Stimulated activated CD4-positive, alpha-beta T cell treated with anti-CD3 and anti-CD28 coated beads, Interleukin-4, amount 100 ng/mL, for 4 hours (primary cell): Measurements from ENCODE around the gene MADD.
"Not testable (repeated sequence)": the region's sequence is repeated elsewhere in the genome, so short reads cannot be mapped to it uniquely, and the experiment has no call there.

Source experiments
- DNase-seq, 2 experiments: peaks; one replicate each; pipeline ENCODE4 v3.0.0-alpha.2; 2020

The MADD gene

GRCh38 chr11:47278058-47278457 lies 8.1 kb downstream of the MADD start:
- no peak for DNase-seq

DNA sequence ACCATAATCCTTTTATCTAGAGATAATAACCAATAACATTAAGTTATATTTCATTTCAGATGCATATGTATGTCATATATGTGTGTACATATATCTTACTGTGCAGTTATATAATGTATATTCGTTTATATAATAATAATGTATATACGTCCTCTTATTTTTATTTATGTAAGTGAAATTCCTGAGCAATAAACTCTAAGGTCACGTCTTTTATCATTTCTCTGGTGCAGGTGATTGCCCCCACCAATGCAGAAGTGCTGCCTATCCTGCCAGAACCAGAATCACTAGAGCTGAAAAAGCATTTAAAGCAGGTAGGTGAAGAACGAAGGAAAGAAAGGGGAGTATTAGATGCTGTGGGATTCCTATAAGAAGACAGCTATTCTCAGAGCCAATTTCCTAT lies 8.8 kb downstream of the MADD start:
- no peak for DNase-seq

- no peak for DNase-seq
Measured at GRCh38 chr11:47280099-47280498, 10.2 kb downstream of the MADD start.

- DNase-seq: no peak
Measured at GRCh38 chr11:47280860-47281259, 10.9 kb downstream of the MADD start.

- no peak for DNase-seq
Measured at GRCh38 chr11:47282462-47282861, 12.5 kb downstream of the MADD start.

- no peak for DNase-seq
Measured at GRCh38 chr11:47284151-47284550, 14.2 kb downstream of the MADD start.

DNA sequence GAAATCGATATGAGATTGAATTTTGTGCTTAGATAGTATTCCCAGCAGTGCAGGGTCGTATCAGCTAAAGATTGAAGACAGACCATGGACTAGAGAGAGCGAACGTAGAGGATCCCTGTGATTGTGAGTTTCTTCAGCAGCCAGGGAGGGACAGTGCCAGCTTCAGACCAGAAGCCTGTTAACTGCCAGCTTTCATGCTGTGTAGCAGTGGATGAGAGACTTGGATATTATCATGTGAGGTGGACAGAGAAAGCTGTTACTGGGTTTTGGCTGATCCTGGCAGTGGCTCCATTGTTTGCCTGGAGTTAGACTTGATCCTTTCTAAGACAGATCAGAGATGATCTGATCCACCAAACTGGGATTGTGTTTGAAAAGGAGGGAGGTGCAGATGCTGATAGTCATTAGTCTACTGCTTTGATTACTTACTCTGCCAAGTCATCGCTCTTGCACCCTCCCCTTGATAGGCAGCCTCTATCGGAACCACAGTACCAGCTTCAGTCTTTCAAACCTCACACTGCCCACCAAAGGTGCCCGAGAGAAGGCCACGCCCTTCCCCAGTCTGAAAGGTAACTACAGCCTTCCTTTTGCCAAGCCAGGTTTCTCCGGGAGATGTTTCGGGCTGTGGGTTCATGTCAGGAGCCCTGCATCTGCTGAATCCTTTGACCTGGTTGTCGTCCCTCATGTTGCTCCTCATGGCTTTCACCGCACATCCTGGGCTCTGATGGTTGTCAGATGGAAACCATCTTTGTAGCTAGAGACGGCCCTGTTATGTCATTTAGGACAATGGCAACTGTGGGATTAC lies 16.2 kb downstream of the MADD start:
- DNase-seq: no peak

- no peak for DNase-seq
Measured at GRCh38 chr11:47288066-47288465, 18.1 kb downstream of the MADD start.

GRCh38 chr11:47289856-47290255 lies 19.9 kb downstream of the MADD start:
- DNase-seq: no peak

GRCh38 chr11:47295385-47295784 lies 25.5 kb downstream of the MADD start:
- DNase-seq: no peak

GRCh38 chr11:47296045-47296444 lies 26.1 kb downstream of the MADD start:
- DNase-seq: no peak

- no peak for DNase-seq
Measured at GRCh38 chr11:47299078-47299477, 29.1 kb downstream of the MADD start.

DNA sequence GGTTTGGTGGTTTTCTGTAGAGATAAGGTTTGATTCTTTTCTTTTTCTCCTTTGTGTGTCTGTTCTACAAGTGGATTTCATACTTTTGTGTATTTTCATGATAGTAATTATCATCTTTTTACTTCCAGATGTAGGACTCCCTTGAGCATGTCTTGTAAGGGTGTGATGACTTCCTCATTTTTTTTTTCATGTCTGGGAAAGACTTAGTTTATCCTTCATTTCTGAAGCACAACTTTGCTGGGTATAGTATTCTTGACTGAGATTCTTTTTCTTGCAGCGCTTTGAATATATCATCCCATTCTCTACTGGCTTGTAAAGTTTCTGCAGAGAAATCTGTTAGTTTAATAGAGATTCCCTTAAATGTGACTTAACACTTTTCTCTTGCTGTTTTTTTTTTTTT lies 32.9 kb downstream of the MADD start:
- no peak for DNase-seq

- DNase-seq: no peak
Measured at GRCh38 chr11:47305734-47306483, 36.0 kb downstream of the MADD start.

- DNase-seq: no peak
Measured at GRCh38 chr11:47306484-47306844, 36.5 kb downstream of the MADD start.

DNA sequence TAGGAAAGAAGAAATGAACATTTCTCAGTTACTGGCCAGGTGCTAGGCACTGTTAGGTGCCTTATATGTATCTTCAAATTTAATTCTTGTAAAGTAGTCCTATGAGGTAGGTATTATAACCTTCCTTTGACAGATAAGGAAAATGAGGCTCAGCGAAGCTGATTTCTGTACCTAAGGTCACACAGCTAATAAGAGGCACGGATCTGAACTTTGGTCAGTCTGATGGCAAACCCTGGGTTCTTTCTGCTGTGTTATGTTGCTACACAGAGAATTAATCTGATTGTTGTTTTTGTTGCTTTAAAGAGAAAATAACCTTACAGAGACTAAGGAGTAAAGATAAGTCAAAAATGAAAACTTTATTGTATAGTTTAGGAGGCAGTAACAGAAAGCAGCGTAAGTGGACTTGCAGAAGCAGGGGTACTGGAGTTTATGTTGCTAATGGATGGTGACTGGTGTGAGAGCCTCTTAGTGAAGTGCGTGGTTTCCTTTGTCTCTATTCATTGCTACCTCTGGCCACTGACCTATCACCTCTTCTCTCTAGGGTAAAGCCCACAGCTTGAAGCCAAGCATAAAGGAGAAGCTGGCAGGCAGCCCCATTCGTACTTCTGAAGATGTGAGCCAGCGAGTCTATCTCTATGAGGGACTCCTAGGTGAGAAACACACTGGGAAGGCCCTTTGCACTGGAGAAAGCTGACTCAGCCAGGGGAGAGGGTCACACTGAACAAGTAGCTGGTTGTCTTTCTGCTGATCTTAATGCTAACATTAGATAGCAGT lies 38.3 kb downstream of the MADD start:
- DNase-seq: no peak

- no peak for DNase-seq
Measured at GRCh38 chr11:47314992-47315391, 45.1 kb downstream of the MADD start.

GRCh38 chr11:47316501-47316900 lies 46.6 kb downstream of the MADD start:
- not testable (repeated sequence) for DNase-seq

- no peak for DNase-seq
Measured at GRCh38 chr11:47317064-47317828, 47.3 kb downstream of the MADD start.

DNA sequence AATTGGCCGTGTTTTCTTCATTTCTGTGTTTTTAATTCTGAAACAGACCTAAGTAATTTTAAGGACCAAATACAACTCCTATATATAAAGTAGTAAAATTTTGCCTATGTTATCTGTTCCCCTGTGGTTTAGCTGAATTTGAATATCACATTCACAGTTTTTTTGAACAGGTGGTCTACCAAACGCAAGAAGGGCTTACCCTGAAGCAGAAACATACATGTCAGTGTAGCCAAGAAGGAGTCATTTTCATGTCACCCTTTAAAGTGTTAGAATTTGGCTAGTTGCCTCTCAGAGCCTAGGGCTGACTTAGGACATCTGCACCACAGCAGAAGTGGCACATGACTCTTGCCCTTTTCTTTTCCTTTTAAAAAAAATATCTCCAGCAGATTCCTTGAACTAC lies 48.2 kb downstream of the MADD start:
- DNase-seq: no peak

- DNase-seq: no peak
Measured at GRCh38 chr11:47324520-47324919, 54.6 kb downstream of the MADD start.

DNA sequence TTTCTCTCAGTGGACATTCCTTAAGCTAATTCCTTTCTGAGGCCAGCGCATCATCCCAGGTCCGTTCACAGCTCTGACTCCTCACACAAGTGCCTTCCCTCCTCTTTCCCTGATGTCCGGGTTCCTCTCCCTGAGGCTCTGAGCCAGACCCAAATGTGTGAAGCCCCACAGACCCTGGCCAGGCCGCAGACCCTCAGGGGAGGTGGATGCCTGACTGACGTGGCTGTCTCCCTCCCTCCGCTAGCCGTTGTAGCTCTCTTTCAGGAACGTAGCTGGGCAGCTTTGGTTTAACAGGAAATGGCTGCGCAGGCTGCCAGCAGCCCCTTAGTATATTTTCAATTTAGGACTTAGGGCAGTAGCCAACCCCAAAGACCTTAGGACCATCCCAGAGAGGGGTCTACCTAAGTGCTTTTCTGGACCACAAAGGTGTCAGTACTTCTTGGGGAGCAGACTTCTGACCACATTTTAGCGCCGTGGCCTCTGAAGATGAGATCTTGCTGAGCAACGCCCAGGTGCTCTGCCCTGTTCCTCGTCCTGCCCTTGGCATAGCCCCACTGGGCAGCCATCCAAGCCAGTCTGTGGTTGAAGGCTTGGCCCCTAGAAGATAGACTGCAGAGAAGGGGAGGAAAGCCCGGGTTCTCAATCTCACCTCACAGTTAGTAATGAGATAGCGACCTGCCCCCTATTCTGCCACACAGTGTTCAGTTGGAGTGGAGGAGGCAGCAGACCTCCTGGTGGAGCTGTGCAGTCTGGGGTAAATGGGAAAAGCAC lies 55.5 kb downstream of the MADD start:
- no peak for DNase-seq
